Measurements from ENCODE around the gene C19orf67. TPM values are rescaled to one million over a fixed set of nuclear protein-coding genes. Genes with fewer than 3 reads are reported as not detected.
"Not testable (repeated sequence)": the region's sequence is repeated elsewhere in the genome, so short reads cannot be mapped to it uniquely, and the experiment has no call there.

C19orf67 gene
- total RNA-seq, 1 donor from 2014 or later, result not detected

- DNase-seq (ENCODE audit: low read depth), result no peak
Measured at GRCh38 chr19:14058182-14059092, 27.1 kb downstream of the C19orf67 start.

GRCh38 chr19:14056741-14057356, 28.7 kb downstream of the C19orf67 start:
- no peak for DNase-seq (ENCODE audit: low read depth)

GRCh38 chr19:14056069-14056666, 29.4 kb downstream of the C19orf67 start:
- DNase-seq (ENCODE audit: low read depth), result no peak

GRCh38 chr19:14055396-14055795, 30.2 kb downstream of the C19orf67 start:
- DNase-seq (ENCODE audit: low read depth), result no peak

- no peak for DNase-seq (ENCODE audit: low read depth)
Measured at GRCh38 chr19:14054721-14055120, 30.9 kb downstream of the C19orf67 start.

- no peak for DNase-seq (ENCODE audit: low read depth)
Measured at GRCh38 chr19:14054099-14054498, 31.5 kb downstream of the C19orf67 start.

- no peak for DNase-seq (ENCODE audit: low read depth)
Measured at GRCh38 chr19:14053500-14053899, 32.1 kb downstream of the C19orf67 start.

GRCh38 chr19:14053032-14053431, 32.6 kb downstream of the C19orf67 start:
- no peak for DNase-seq (ENCODE audit: low read depth)

GRCh38 chr19:14052470-14052869, 33.1 kb downstream of the C19orf67 start:
- no peak for DNase-seq (ENCODE audit: low read depth)

- no peak for DNase-seq (ENCODE audit: low read depth)
Measured at GRCh38 chr19:14051980-14052379, 33.6 kb downstream of the C19orf67 start.

GRCh38 chr19:14050961-14051360, 34.6 kb downstream of the C19orf67 start:
- DNase-seq (ENCODE audit: low read depth), result not testable (repeated sequence)

- no peak for DNase-seq (ENCODE audit: low read depth)
Measured at GRCh38 chr19:14050512-14050911, 35.1 kb downstream of the C19orf67 start.

- DNase-seq (ENCODE audit: low read depth), result peak; percentile 47
Measured at GRCh38 chr19:14048443-14049153, 37.0 kb downstream of the C19orf67 start.

- DNase-seq (ENCODE audit: low read depth), result not testable (repeated sequence)
Measured at GRCh38 chr19:14047866-14048265, 37.7 kb downstream of the C19orf67 start.

- peak; percentile 91 for DNase-seq (ENCODE audit: low read depth)
Measured at GRCh38 chr19:14042659-14043608, 42.6 kb downstream of the C19orf67 start.

GRCh38 chr19:14039181-14039580, 46.4 kb downstream of the C19orf67 start:
- no peak for DNase-seq (ENCODE audit: low read depth)

- no peak for DNase-seq (ENCODE audit: low read depth)
Measured at GRCh38 chr19:14035706-14036105, 49.9 kb downstream of the C19orf67 start.

GRCh38 chr19:14035159-14035558, 50.4 kb downstream of the C19orf67 start:
- DNase-seq (ENCODE audit: low read depth), result not testable (repeated sequence)

GRCh38 chr19:14033946-14034345, 51.6 kb downstream of the C19orf67 start:
- DNase-seq (ENCODE audit: low read depth), result no peak
